ENCODE measurements around the gene IL1R1. TPM values are rescaled to one million over a fixed set of nuclear protein-coding genes. Genes with fewer than 3 reads are reported as not detected.

The IL1R1 gene
- total RNA-seq, 1 experiment from 2014 or later: 0.39 TPM

DNA sequence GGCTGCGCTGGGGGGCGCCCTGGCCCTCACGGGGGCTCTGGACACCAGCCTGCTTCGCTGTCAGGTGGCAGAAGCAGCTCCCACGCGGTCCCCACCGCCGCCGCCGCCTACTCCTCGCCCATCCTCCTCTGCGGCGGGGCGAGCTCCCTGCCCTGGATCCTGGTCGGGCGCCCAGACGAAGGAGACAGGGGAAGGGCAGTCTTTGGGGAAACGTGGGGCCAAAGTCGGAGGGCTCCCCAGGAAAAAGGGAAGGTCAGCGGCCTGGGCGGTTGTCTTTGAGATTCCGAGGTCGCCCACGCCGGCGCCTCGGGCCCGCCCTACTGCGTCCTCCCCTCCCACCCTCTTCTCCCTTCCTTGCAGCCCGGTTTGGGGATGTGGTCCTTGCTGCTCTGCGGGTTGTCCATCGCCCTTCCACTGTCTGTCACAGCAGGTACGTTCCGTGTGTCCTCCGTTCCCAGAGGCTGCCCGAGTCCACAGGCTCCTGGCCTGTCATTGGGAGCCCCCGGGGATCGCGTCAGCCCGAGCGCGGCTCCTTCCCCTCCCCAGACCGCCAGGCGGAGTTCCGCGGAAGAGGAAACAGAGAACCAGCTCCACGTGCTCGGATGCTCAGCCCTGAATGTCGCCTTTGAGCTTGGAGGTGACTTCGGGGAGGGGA is 45.1 kb downstream of the IL1R1 start:
- H4K5ac ChIP-seq (ENCODE audit: insufficient read length, low read depth, low read length): no peak overlapping the region
- no peaks in the 10 kb centered on the region for H3K79me1 ChIP-seq (ENCODE audit: insufficient read depth, low read depth, low read length, poor library complexity, severe bottlenecking)
- no peak overlapping the region for H4K8ac ChIP-seq (replicated peaks; ENCODE audit: insufficient read length, low read depth, low read length)
- no peaks in the 10 kb centered on the region for H4K20me1 ChIP-seq (ENCODE audit: control insufficient read depth, insufficient read depth, insufficient read length)
- H4K91ac ChIP-seq (ENCODE audit: insufficient read length, low read depth, low read length): no peak overlapping the region
- no peak overlapping the region for H3K23ac ChIP-seq (ENCODE audit: insufficient read length, low read depth, low read length)
- H3K4me3 Mint-ChIP-seq: peak overlapping the region; percentile 65 to 70
- no peak overlapping the region for H3K14ac ChIP-seq (ENCODE audit: insufficient read depth, low read length)
- no CpG with 5 or more reads among the region's 50 CpGs for WGBS (ENCODE audit: extremely low coverage, insufficient read length, low lambda C conversion rate)
- H2BK5ac ChIP-seq (ENCODE audit: insufficient read length, low read length): no peak overlapping the region
- H2BK15ac ChIP-seq (ENCODE audit: low read depth, low read length): no peak overlapping the region; the same call in 1 of the 2 replicates
- no peak overlapping the region for H3K27ac ChIP-seq (ENCODE audit: insufficient read length, low read depth, low read length)
- H3K36me3 Mint-ChIP-seq (ENCODE audit: insufficient read depth in 1 of 3, low read depth in 3 of 3): no peaks in the 10 kb centered on the region
- H3K9me3 ChIP-seq (ENCODE audit: control insufficient read depth, low read depth, low read length): no peaks in the 10 kb centered on the region
- H3K79me2 ChIP-seq (ENCODE audit: insufficient read depth, low read length): no peaks in the 10 kb centered on the region
- H3K23me2 ChIP-seq (ENCODE audit: insufficient read length, low read depth, low read length, poor library complexity, severe bottlenecking): no peaks in the 10 kb centered on the region
- no peak overlapping the region for H3K4ac ChIP-seq (ENCODE audit: low read depth, low read length)
- peaks cover 0 to 2% of the 10 kb centered on the region in 2 experiments; a peak in 1 of 5 replicates for H3K9me3 Mint-ChIP-seq
- H3K27me3 Mint-ChIP-seq (ENCODE audit: low read depth): peaks cover 43% of the 10 kb centered on the region
- H3K4me1 ChIP-seq (ENCODE audit: insufficient read depth, low read length): no peaks in the 10 kb centered on the region
- H3K4me1 Mint-ChIP-seq: peaks cover 0 to 4% of the 10 kb centered on the region in 2 experiments; a peak in 1 of 4 replicates
- TF ChIP-seq, protein P1, sequence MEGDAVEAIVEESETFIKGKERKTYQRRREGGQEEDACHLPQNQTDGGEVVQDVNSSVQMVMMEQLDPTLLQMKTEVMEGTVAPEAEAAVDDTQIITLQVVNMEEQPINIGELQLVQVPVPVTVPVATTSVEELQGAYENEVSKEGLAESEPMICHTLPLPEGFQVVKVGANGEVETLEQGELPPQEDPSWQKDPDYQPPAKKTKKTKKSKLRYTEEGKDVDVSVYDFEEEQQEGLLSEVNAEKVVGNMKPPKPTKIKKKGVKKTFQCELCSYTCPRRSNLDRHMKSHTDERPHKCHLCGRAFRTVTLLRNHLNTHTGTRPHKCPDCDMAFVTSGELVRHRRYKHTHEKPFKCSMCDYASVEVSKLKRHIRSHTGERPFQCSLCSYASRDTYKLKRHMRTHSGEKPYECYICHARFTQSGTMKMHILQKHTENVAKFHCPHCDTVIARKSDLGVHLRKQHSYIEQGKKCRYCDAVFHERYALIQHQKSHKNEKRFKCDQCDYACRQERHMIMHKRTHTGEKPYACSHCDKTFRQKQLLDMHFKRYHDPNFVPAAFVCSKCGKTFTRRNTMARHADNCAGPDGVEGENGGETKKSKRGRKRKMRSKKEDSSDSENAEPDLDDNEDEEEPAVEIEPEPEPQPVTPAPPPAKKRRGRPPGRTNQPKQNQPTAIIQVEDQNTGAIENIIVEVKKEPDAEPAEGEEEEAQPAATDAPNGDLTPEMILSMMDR (conservative IDR thresholded peaks at IDR 0.05): no peak
- H2AFZ ChIP-seq (ENCODE audit: low read length): no peak overlapping the region
- H2BK20ac ChIP-seq (ENCODE audit: low read depth, low read length, poor library complexity, severe bottlenecking): no peak overlapping the region
- peaks cover 4% of the 10 kb centered on the region for H3K27me3 ChIP-seq (ENCODE audit: insufficient read depth, low read length)
- peak overlapping the region; percentile 24 for H3K4me2 ChIP-seq (ENCODE audit: insufficient read depth, insufficient read length, low read length)
- H2AK5ac ChIP-seq (ENCODE audit: insufficient read length, low read length): no peak overlapping the region
- no peak overlapping the region for H2BK12ac ChIP-seq (ENCODE audit: insufficient read length, low read depth, low read length)
- no peak overlapping the region for H3K18ac ChIP-seq (ENCODE audit: insufficient read length, low read depth, low read length)
- H2BK120ac ChIP-seq (ENCODE audit: low read depth, low read length, poor library complexity, severe bottlenecking): no peak overlapping the region
- DNase-seq: no peak
- H3T11ph ChIP-seq (ENCODE audit: low read length): no peak overlapping the region
- no peak overlapping the region for H3K56ac ChIP-seq (ENCODE audit: insufficient read length, low read depth, low read length)
- H3K27ac Mint-ChIP-seq: no peak overlapping the region
- no peak overlapping the region for H3K9ac ChIP-seq (ENCODE audit: extremely low read depth, insufficient read length, low read length)
